IPS-20b (cell line): ENCODE data around the gene SELENOI.
A peak's percentile ranks its signal among the peaks of the same experiment; 100 is the strongest.
"Not testable (repeated sequence)": the region's sequence is repeated elsewhere in the genome, so short reads cannot be mapped to it uniquely, and the experiment has no call there.

ENCODE experiments used
- H3K27ac ChIP-seq: one replicate; pipeline ENCODE4 v1.5.1; 2013; ENCODE audit warnings: low read length
- H3K27me3 ChIP-seq: 2 replicates; pipeline ENCODE4 v1.6.1; 2013; ENCODE audit warnings: mild to moderate bottlenecking, low read length, inconsistent platforms; ENCODE audit not compliant: insufficient read depth
- H3K36me3 ChIP-seq: 2 replicates; pipeline ENCODE4 v1.6.1; 2013; ENCODE audit warnings: low read depth, mild to moderate bottlenecking, inconsistent platforms, low read length, moderate library complexity; ENCODE audit not compliant: insufficient read depth
- H3K4me1 ChIP-seq: 2 replicates; pipeline ENCODE4 v1.6.1; 2013; ENCODE audit warnings: mild to moderate bottlenecking, control low read depth, inconsistent platforms, low read length, moderate library complexity; ENCODE audit not compliant: insufficient read depth
- H3K4me3 ChIP-seq: 2 replicates; pipeline ENCODE4 v1.5.1; 2013; ENCODE audit warnings: mild to moderate bottlenecking, low read length, inconsistent platforms
- H3K9ac ChIP-seq: 2 replicates; pipeline ENCODE4 v1.6.1; 2013; ENCODE audit warnings: low read depth, mild to moderate bottlenecking, inconsistent platforms, low read length, moderate library complexity
- H3K9me3 ChIP-seq: 2 replicates; pipeline ENCODE4 v1.6.1; 2013; ENCODE audit warnings: mild to moderate bottlenecking, low read depth, low read length, inconsistent platforms; ENCODE audit not compliant: insufficient read depth

SELENOI gene

DNA sequence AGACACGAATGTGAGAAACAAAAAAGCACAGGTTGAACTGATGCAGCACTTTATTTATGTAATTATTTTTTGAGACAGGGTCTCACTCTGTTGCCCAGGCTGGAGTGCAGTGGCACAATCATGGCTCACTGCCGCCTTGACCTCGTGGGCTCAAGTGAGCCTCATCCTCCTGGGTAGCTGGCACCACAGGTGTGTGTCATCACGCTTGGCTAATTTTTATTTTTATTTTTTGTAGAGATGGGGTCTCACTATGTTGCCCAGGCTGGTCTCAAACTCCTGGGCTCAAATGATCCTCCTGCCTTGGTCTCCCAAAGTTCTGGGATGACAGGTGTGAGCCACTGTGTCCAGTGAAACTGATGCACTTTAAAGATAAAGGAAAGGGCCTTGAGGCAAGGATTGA is 16.9 kb upstream of the SELENOI start:
- H3K27ac ChIP-seq, H3K36me3 ChIP-seq, H3K9me3 ChIP-seq, H3K4me1 ChIP-seq, H3K9ac ChIP-seq, H3K27me3 ChIP-seq, H3K4me3 ChIP-seq: not testable (repeated sequence)

DNA sequence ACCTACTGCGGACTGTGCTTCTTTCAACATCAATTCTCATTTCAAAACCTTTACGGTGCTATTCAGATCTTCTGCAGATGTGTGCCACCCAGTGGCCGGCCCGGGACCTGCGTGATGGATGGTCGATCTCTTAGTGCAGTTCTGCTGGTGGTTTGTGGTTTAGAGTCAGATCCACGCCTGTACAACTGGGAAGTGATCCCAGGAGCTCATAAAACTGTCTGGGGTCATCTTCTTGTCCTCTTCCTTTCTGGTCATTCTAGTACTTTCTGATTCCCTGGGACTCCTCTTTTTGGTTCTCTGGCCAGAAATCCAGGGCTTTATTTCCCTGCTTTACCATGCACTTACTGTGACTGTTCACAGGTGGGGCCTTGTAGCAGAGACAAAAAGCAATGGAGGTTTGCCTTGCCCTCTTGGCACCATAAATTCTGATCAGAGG is 15.8 kb upstream of the SELENOI start:
- Histone ChIP-seq H3K4me1 (no peaks in the 10 kb centered on the region), H3K27me3 (no peaks in the 10 kb centered on the region), H3K4me3 (no peak overlapping the region), H3K36me3 (no peaks in the 10 kb centered on the region), H3K9me3 (no peaks in the 10 kb centered on the region), H3K27ac (no peak overlapping the region), H3K9ac (no peak overlapping the region)

DNA sequence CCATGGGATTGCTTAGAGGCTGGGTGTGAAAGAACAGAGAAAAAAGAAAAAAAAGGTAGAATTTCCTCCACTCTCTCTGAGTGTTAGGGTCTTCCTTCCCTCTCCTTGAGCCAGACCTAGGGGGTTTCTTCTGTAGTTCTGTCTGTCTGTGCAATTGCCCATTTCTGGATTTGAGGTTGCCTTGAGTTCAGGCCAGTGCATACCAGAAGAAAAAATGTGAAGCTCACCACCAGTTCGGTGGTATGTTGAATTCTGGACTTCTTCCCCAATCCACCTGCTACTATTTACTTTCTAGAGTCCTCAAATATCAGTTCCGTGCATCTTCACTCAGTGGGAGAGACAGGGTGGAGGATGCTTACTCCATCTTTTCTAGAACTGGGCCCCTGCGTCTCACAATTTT is 15.3 kb upstream of the SELENOI start:
- no peak overlapping the region for H3K9ac ChIP-seq
- no peak overlapping the region for H3K27ac ChIP-seq

DNA sequence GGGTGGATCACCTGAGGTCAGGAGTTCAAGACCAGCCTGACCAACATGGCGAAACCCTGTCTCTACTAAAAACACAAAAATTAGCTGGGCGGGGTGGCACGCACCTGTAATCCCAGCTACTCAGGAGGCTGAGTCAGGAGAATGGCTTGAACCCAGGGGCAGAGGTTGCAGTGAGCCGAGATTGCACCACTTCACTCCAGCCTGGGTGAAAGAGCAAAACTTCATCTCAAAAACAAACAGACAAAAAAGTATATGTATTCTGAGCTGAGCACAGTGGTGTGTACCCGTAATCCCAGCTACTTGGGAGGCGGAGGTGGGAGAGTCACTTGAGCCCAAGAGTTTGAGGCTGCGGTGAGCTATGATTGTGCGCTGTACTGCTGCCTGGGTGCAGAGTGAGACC is 14.6 kb upstream of the SELENOI start:
- not testable (repeated sequence) for H3K27me3 ChIP-seq, H3K4me1 ChIP-seq, H3K9me3 ChIP-seq, H3K9ac ChIP-seq, H3K36me3 ChIP-seq, H3K27ac ChIP-seq, H3K4me3 ChIP-seq

More for the DNA sequence above, 15.3 kb upstream of the SELENOI start:
- H3K4me3 ChIP-seq, result no peak overlapping the region
- H3K9me3 ChIP-seq, result no peaks in the 10 kb centered on the region
- no peaks in the 10 kb centered on the region for H3K4me1 ChIP-seq
- no peaks in the 10 kb centered on the region for H3K36me3 ChIP-seq
- no peaks in the 10 kb centered on the region for H3K27me3 ChIP-seq

DNA sequence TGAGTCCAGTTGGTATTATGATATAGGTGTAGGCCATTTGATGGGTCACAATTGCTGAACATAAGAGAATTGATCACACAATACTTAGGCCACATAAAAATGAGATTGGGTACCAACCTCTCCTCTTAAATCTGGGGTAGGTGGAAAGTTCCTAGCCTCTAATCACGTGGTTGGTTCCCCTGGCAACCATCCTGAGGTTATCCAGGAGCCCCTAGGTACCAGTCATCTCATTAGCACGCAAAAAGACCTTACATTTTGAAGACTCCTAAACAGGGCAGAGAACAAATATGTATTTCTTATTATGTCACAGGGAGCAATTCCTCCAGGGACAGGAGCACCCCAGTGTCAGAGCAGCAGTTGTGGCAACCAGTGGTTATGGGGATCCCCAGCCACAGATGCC is 12.7 kb upstream of the SELENOI start:
- H3K9ac ChIP-seq, result no peak overlapping the region
- H3K27ac ChIP-seq, result no peak overlapping the region
- H3K4me1 ChIP-seq, result no peaks in the 10 kb centered on the region
- no peaks in the 10 kb centered on the region for H3K27me3 ChIP-seq
- no peaks in the 10 kb centered on the region for H3K36me3 ChIP-seq
- no peaks in the 10 kb centered on the region for H3K9me3 ChIP-seq
- no peak overlapping the region for H3K4me3 ChIP-seq

DNA sequence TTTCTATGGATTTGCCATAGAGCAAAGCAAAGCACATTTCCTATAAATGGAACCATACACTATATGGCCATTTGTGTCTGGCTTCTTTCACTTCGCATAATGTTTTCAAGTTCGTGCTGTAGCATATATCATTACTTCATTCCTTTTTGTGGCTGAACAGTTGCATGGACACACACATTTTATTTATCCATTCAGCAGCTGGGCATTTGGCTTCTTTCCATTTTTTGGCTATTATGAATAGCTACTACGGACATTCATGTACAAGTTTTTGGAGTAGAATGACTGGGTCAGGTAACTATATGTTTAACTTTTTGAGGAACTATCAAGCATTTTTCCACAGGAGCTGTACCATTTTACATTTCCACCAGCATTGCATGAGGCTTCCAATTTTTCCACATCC is 10.7 kb upstream of the SELENOI start:
- Histone ChIP-seq H3K9me3 (no peaks in the 10 kb centered on the region), H3K27me3 (no peaks in the 10 kb centered on the region), H3K36me3 (no peaks in the 10 kb centered on the region), H3K4me1 (peaks cover 6% of the 10 kb centered on the region; the same call in 1 of the 2 replicates), H3K27ac (no peak overlapping the region), H3K9ac (no peak overlapping the region), H3K4me3 (no peak overlapping the region)

DNA sequence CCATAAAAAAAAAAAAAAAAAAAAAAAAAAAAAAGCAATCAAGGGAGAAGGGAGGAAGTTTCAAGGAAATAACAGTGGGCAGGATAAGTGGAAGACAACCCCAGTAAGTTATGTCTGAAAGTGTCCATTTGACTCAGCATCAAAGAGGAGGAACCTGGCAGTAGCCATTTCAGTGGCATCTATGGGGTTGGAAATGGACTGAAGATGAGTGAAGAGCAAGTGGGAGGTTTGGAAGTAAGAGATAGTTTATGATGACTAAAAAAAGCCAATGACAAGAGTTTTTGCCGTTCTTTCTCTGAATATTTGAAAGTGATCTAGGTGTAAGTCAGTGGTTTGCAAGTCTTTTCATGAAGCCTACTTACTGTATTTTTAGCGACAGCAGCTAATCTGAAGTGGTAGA is 9.2 kb upstream of the SELENOI start:
- no peaks in the 10 kb centered on the region for H3K27me3 ChIP-seq
- no peak overlapping the region for H3K9ac ChIP-seq
- H3K9me3 ChIP-seq, result no peaks in the 10 kb centered on the region
- no peak overlapping the region for H3K27ac ChIP-seq
- peaks cover 6% of the 10 kb centered on the region; the same call in 1 of the 2 replicates for H3K4me1 ChIP-seq
- no peaks in the 10 kb centered on the region for H3K36me3 ChIP-seq
- H3K4me3 ChIP-seq, result no peak overlapping the region

DNA sequence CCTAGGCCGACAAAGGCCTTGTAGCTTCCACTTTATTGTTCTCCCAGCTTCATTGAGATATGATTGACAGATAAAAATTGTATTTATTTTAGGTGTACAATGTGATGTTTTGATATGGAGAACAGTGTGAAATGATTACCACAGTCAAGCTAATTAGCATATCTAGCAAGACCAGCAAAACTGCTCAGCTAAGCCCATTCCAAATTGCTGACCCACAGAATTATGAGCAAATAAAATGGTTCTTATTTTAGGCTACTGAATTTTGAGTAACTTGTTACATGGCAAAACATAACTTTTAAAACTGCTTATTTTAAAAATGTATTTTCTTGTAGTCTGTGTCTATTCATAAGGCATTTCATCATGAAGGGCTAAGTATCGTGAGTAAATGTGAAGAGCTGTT is 8.6 kb upstream of the SELENOI start:
- no peaks in the 10 kb centered on the region for H3K27me3 ChIP-seq

DNA sequence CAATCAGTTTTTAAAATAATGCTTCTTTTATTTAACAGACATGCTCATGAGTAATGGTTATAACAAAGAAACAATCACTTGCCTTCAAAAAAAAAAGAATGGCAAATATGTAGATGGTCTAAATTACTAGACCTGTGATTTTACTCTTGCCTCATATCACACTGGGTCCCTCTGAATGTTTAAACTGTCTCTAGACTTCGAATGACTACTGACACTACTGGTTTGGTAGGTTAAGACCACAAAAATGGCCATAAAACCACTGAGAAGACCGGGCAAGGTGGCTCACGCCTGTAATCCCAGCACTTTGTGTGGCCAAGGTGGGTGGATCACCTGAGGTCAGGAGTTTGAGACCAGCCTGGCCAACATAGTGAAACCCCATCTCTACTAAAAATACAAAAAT is 5.1 kb upstream of the SELENOI start:
- H3K27me3 ChIP-seq, result no peaks in the 10 kb centered on the region
- no peak overlapping the region for H3K9ac ChIP-seq
- no peak overlapping the region for H3K4me3 ChIP-seq
- H3K9me3 ChIP-seq, result no peaks in the 10 kb centered on the region
- H3K4me1 ChIP-seq, result peaks cover 10% of the 10 kb centered on the region; the same call in 1 of the 2 replicates
- H3K27ac ChIP-seq, result no peak overlapping the region
- no peaks in the 10 kb centered on the region for H3K36me3 ChIP-seq

More for the DNA sequence above, 8.6 kb upstream of the SELENOI start:
- no peaks in the 10 kb centered on the region for H3K36me3 ChIP-seq
- no peak overlapping the region for H3K4me3 ChIP-seq
- no peak overlapping the region for H3K27ac ChIP-seq
- H3K9me3 ChIP-seq, result no peaks in the 10 kb centered on the region
- no peak overlapping the region for H3K9ac ChIP-seq
- peaks cover 6% of the 10 kb centered on the region; the same call in 1 of the 2 replicates for H3K4me1 ChIP-seq

DNA sequence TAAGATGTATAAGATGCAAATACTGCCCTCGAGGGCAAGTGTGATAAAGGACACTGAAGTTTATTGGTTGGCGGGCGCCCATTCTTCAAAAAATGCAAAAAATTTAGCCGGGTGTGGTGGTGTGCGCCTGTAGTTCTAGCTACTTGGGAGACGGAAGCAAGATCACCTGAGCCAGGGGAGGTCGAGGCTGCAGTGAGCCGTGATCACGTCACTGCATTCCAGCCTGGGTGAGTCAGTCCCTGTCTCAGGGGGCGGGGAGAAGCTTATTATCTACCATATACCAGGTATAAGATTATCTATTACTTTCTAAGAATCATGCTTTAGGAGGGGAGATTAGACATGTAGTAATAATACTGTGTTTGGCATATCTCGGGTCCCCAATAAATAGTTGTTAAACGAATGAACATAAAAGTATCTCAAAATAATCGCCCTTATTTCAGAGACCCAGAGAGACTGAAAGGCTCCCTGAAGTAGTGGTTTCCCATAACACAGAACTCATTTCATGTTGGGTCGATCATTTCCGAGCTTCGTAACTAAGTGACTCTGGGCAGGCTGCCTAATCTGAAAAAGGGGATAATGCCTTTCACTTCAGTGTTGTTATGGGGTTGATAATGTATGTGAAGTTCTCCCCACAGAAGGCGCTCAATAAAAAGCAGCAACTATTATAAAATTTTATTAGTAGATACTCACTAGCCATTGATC is 1.2 kb upstream of the SELENOI start:
- Histone ChIP-seq H3K9me3 (no peaks in the 10 kb centered on the region), H3K27me3 (no peaks in the 10 kb centered on the region), H3K4me1 (peaks cover 12% of the 10 kb centered on the region; the same call in 1 of the 2 replicates), H3K9ac (peak overlapping the region; percentile 97), H3K4me3 (peak overlapping the region; percentile 94), H3K36me3 (no peaks in the 10 kb centered on the region), H3K27ac (peak overlapping the region; percentile 99)

DNA sequence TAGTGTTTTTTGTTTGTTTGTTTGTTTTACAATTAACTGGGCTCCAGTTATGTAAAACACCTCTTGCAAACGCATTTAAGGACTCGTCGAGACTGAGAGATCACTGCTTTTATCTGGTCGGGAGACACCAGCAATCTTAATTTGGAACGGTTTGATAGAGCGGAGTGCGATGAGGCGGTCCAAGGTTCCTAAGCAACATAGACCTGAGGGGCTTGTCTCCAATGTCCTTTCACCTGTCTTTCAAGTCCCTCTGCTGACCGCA is 729 bp upstream of the SELENOI start:
- peak overlapping the region; percentile 97 for H3K9ac ChIP-seq
- H3K4me3 ChIP-seq, result peak overlapping the region; percentile 94
- no peaks in the 10 kb centered on the region for H3K9me3 ChIP-seq
- H3K36me3 ChIP-seq, result no peaks in the 10 kb centered on the region
- no peaks in the 10 kb centered on the region for H3K27me3 ChIP-seq
- peak overlapping the region; percentile 99 for H3K27ac ChIP-seq
- H3K4me1 ChIP-seq, result peaks cover 8% of the 10 kb centered on the region; the same call in 1 of the 2 replicates

DNA sequence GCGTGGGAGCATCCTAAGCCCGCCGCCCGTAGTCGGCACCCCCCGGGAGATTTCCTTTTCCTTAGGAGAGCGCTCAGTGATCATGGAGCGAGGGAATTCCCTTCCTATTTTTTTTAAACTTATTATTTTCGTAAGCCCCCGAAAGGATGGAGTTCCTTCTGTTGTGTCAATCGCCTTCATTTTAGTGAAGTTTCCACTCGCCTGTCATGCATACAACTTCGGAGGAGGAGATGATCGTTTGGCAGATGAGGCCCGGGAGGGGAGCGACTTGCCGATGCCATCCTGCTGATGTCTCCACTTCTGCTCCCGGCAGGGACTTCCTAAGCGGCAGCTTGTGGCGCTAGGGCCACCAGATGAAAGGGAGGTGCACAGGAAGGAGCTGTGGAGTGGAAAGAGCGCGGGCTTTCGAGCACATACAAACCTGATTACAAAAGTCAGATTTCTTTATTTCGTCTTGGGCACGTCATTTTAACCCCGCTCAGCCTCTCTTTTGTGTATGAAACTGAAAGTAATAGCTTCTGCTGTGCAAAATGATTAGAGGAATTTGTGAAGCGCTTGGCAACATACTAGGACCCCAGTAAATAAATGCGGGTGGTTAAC is 611 bp downstream of the SELENOI start, which contains the start of gene ADGRF3:
ADGRF3 (minus strand) TSS at position 336 of the 600 bp plus-strand sequence. CDS start 555 bp downstream, outside the sequence.
- Histone ChIP-seq H3K4me1 (peaks cover 8% of the 10 kb centered on the region; the same call in 1 of the 2 replicates), H3K36me3 (no peaks in the 10 kb centered on the region), H3K4me3 (peak within 1 kb of the TSS; percentile 94), H3K27ac (peak within 1 kb of the TSS; percentile 99), H3K9me3 (no peaks in the 10 kb centered on the region), H3K27me3 (no peaks in the 10 kb centered on the region), H3K9ac (peak within 1 kb of the TSS; percentile 97)
